ENCODE data around the gene DNAJA2.

- TF ChIP-seq CTCF (optimal IDR thresholded peaks at IDR 0.05 in 1 of 3, IDR thresholded peaks at IDR 0.05 in 1 of 3, conservative IDR thresholded peaks at IDR 0.05 in 1 of 3; ENCODE audit: extremely low read depth in 1 of 3, insufficient read depth in 2 of 3, low read length in 3 of 3), result no peak
- no peak for TF ChIP-seq EZH2 (IDR thresholded peaks at IDR 0.05; ENCODE audit: low read length)
Observed at GRCh38 chr16:46927273-46927672, 46.2 kb downstream of the DNAJA2 start.
